H1 (cell line): ENCODE results near the gene WNK3. TPM values are rescaled to one million over a fixed set of nuclear protein-coding genes. Genes with fewer than 3 reads are reported as not detected.

Experiments
- CTCF ChIA-PET: fragments of 300-600 bp; sonication (Branson Sonifier 250); formaldehyde crosslinking; loops from one replicate; lab custom pipeline; 2021; ENCODE audit not compliant: partially characterized antibody; lab: Charles Lee
- POLR2A ChIA-PET: fragments of 300-600 bp; sonication (Branson Sonifier 250); formaldehyde crosslinking; loops from one replicate; lab custom pipeline; 2021; ENCODE audit warnings: inconsistent platforms; ENCODE audit not compliant: partially characterized antibody; lab: Charles Lee
- DNase-seq, 2 experiments: peaks; one replicate each; pipeline versions ENCODE4 v3.0.0 to v3.0.0-alpha.2; 2010 to 2022; ENCODE audit warnings: low spot score in 2 of 2, low read depth in 1 of 2, mixed read lengths in 1 of 2
- FAIRE-seq: peaks from 2 replicates; lab custom pipeline; 2011; peaks lifted over from hg19 to GRCh38; lab: Jason Lieb, UNC
- H2AFZ ChIP-seq: 2 replicates; pipeline ENCODE4 v1.8.1; 2012; ENCODE audit warnings: low read length, inconsistent platforms
- H2AK5ac ChIP-seq: 2 replicates; pipeline ENCODE4 v1.6.1; 2013; ENCODE audit warnings: low read depth, low read length
- H2BK120ac ChIP-seq: replicated peaks from 2 replicates; pipeline ENCODE3; 2013; ENCODE audit warnings: low read depth, low read length, inconsistent platforms
- H2BK12ac ChIP-seq: 2 replicates; pipeline ENCODE4 v1.6.1; 2013; ENCODE audit warnings: low read depth, low read length
- H2BK15ac ChIP-seq: 2 replicates; pipeline ENCODE4 v1.6.1; 2013; ENCODE audit warnings: low read length
- H2BK20ac ChIP-seq: 2 replicates; pipeline ENCODE4 v1.6.1; 2013; ENCODE audit warnings: low read length
- H2BK5ac ChIP-seq: 2 replicates; pipeline ENCODE4 v1.6.1; 2013; ENCODE audit warnings: low read depth, low read length
- H3K14ac ChIP-seq: 2 replicates; pipeline ENCODE4 v1.6.1; 2013; ENCODE audit warnings: inconsistent platforms; ENCODE audit not compliant: insufficient read length
- H3K18ac ChIP-seq: 2 replicates; pipeline ENCODE4 v1.6.1; 2013; ENCODE audit warnings: low read length; ENCODE audit errors: extremely low read depth
- H3K23ac ChIP-seq: 2 replicates; pipeline ENCODE4 v1.6.1; 2013; ENCODE audit warnings: inconsistent platforms; ENCODE audit not compliant: insufficient read length
- H3K23me2 ChIP-seq: 2 replicates; pipeline ENCODE4 v1.6.1; 2013; ENCODE audit warnings: low read depth, low read length
- H3K27ac ChIP-seq: 2 replicates; pipeline ENCODE4 v1.6.1; 2011; ENCODE audit warnings: low read depth, low read length, inconsistent platforms
- H3K27me3 ChIP-seq, 4 experiments: replicated peaks in 1 of 4; 1 replicate in 1 of 4; 2 replicates in 3 of 4; pipeline versions ENCODE4 v1.6.1 to v1.8.1; 2011 to 2013; ENCODE audit warnings: low read length in 3 of 4, mild to moderate bottlenecking in 3 of 4, inconsistent platforms in 2 of 4, mixed read lengths in 2 of 4, moderate library complexity in 1 of 4; ENCODE audit not compliant: control insufficient read depth in 3 of 4, insufficient read depth in 3 of 4; ENCODE audit errors: extremely low read depth in 1 of 4
- H3K36me3 ChIP-seq, 4 experiments: 2 replicates each; pipeline versions ENCODE4 v1.6.1 to v1.8.1; 2011 to 2013; ENCODE audit warnings: mild to moderate bottlenecking in 4 of 4, low read length in 3 of 4, moderate library complexity in 2 of 4, control low read depth in 1 of 4, inconsistent platforms in 1 of 4; ENCODE audit not compliant: insufficient read depth in 4 of 4, control insufficient read depth in 2 of 4
- H3K4ac ChIP-seq: replicated peaks from 2 replicates; pipeline ENCODE3; 2013; ENCODE audit warnings: low read length, low read depth, mixed read lengths, inconsistent platforms; ENCODE audit not compliant: insufficient read length
- H3K4me1 ChIP-seq, 4 experiments: replicated peaks in 1 of 4; 1 replicate in 1 of 4; 2 replicates in 3 of 4; pipeline versions ENCODE4 v1.6.1 to v1.8.1; 2011 to 2013; ENCODE audit warnings: low read length in 3 of 4, inconsistent platforms in 2 of 4, mixed read lengths in 1 of 4; ENCODE audit not compliant: insufficient read depth in 4 of 4, control insufficient read depth in 3 of 4
- H3K4me2 ChIP-seq, 2 experiments: 2 replicates each; pipeline versions ENCODE4 v1.6.1 to v1.8.1; 2011 to 2013; ENCODE audit warnings: low read depth in 2 of 2, low read length in 2 of 2, control low read depth in 1 of 2, inconsistent platforms in 1 of 2, mild to moderate bottlenecking in 1 of 2; ENCODE audit not compliant: insufficient read depth in 1 of 2
- H3K4me3 ChIP-seq, 4 experiments: fragments of 200-600, 300-600 bp in 1 of 4; sonication (generic), shearing (Covaris generic), sonication (Bioruptor Twin) in 1 of 4; 2 replicates each; pipeline versions ENCODE4 v1.5.1 to v1.8.1; 2011 to 2016; ENCODE audit warnings: low read length in 4 of 4, low read depth in 3 of 4, control low read depth in 2 of 4, inconsistent platforms in 2 of 4, mild to moderate bottlenecking in 2 of 4, mixed read lengths in 1 of 4, moderate library complexity in 1 of 4; ENCODE audit not compliant: insufficient read depth in 2 of 4; ENCODE audit errors: extremely low read depth in 1 of 4
- H3K56ac ChIP-seq: replicated peaks from 2 replicates; pipeline ENCODE3; 2013; ENCODE audit warnings: low read depth, mild to moderate bottlenecking, mixed read lengths, low read length, inconsistent platforms; ENCODE audit not compliant: insufficient read length
- H3K79me1 ChIP-seq: 2 replicates; pipeline ENCODE4 v1.6.1; 2013; ENCODE audit warnings: low read depth, low read length, control low read depth
- H3K79me2 ChIP-seq, 2 experiments: 2 replicates each; pipeline versions ENCODE4 v1.6.1 to v1.8.1; 2012 to 2013; ENCODE audit warnings: low read length in 2 of 2, mild to moderate bottlenecking in 2 of 2, inconsistent platforms in 1 of 2; ENCODE audit not compliant: insufficient read depth in 2 of 2, control insufficient read depth in 1 of 2
- H3K9ac ChIP-seq, 4 experiments: replicated peaks in 1 of 4; 1 replicate in 1 of 4; 2 replicates in 3 of 4; pipeline versions ENCODE4 v1.6.1 to v1.8.1; 2011 to 2013; ENCODE audit warnings: low read depth in 3 of 4, low read length in 3 of 4, control low read depth in 2 of 4, mild to moderate bottlenecking in 2 of 4, moderate library complexity in 2 of 4, inconsistent platforms in 1 of 4; ENCODE audit errors: extremely low read depth in 1 of 4
- H3K9me3 ChIP-seq, 2 experiments: 2 replicates each; pipeline versions ENCODE4 v1.6.1 to v1.8.1; 2012 to 2013; ENCODE audit warnings: mild to moderate bottlenecking in 2 of 2, moderate library complexity in 2 of 2, control low read depth in 1 of 2, inconsistent platforms in 1 of 2, low read depth in 1 of 2, low read length in 1 of 2, mixed read lengths in 1 of 2; ENCODE audit not compliant: insufficient read depth in 2 of 2
- H4K20me1 ChIP-seq, 2 experiments: replicated peaks in 1 of 2; 2 replicates each; pipeline versions ENCODE3 to v1.8.1; 2011 to 2013; ENCODE audit warnings: inconsistent platforms in 2 of 2, low read length in 2 of 2, mild to moderate bottlenecking in 1 of 2; ENCODE audit not compliant: insufficient read depth in 2 of 2, control insufficient read depth in 1 of 2
- H4K5ac ChIP-seq: 2 replicates; pipeline ENCODE4 v1.6.1; 2013; ENCODE audit warnings: low read length, low read depth, mixed read lengths, inconsistent platforms; ENCODE audit not compliant: insufficient read length
- H4K8ac ChIP-seq: 2 replicates; pipeline ENCODE4 v1.8.0; 2013; ENCODE audit warnings: mild to moderate bottlenecking, moderate library complexity, low read length, inconsistent platforms; ENCODE audit not compliant: insufficient read depth; ENCODE audit errors: extremely low read depth
- H4K91ac ChIP-seq: replicated peaks from 2 replicates; pipeline ENCODE3; 2013; ENCODE audit warnings: low read length, mixed read lengths, inconsistent platforms; ENCODE audit not compliant: insufficient read length
- SIN3A ChIP-seq, 2 experiments: IDR thresholded peaks in 1 of 2; conservative IDR thresholded peaks in 1 of 2; 2 replicates each; pipeline ENCODE4 v1.6.1; 2011 to 2012; ENCODE audit warnings: low read length in 2 of 2, improper control_type of control experiment in 1 of 2, low read depth in 1 of 2, mild to moderate bottlenecking in 1 of 2
- WGBS, 2 experiments: shearing (Covaris generic) in 1 of 2; methylation state at CpG; one replicate each; pipeline versions ENCODE4 v1.1.6 to v1.1.7; 2013 to 2015; ENCODE audit warnings: low lambda C conversion rate in 2 of 2, mixed read lengths in 2 of 2, inconsistent platforms in 1 of 2, low coverage in 1 of 2, missing lambda C conversion rate in 1 of 2; ENCODE audit not compliant: insufficient replicate concordance in 2 of 2, insufficient coverage in 1 of 2, insufficient read length in 1 of 2; ENCODE audit errors: extremely low coverage in 1 of 2, missing lambda C conversion rate in 1 of 2; 5-methylcytosine and 5-hydroxymethylcytosine counted together
- polyA plus RNA-seq, 7 experiments: library from polyadenylated mRNA; depleted of rRNA in 3 of 7; stranded (reverse) in 5 of 7; unstranded in 2 of 7; fragments of >200 nt in 5 of 7; fragments of 200-250 nt in 2 of 7; gene quantifications; 1 replicate in 5 of 7; 2 replicates in 1 of 7; 4 replicates in 1 of 7; pipeline versions ENCODE4 v1.2.1 to v1.2.3, GENCODE V29; 2011 to 2013; ENCODE audit warnings: missing spikeins in 2 of 7, mixed read lengths in 2 of 7
- total RNA-seq: library from RNA; stranded (reverse); fragmentation: NEBNext Ultra II Directional; extraction: Animal tissue kit (Norgen Biotek cat#: 25700); gene quantifications from 2 replicates; pipeline ENCODE4 v1.2.1, GENCODE V29; 2021
- TF ChIP-seq, protein P1 (sequence below): IDR thresholded peaks from 2 replicates; pipeline ENCODE4 v1.6.1; 2012; ENCODE audit warnings: low read length, inconsistent platforms
- TF ChIP-seq, protein P2 (sequence below): IDR thresholded peaks from 2 replicates; pipeline ENCODE4 v1.6.1; 2011; ENCODE audit warnings: low read length, improper control_type of control experiment

WNK3 gene
- total and polyA plus RNA-seq, 2 of the 8 experiments (the other 6 are each of a cell fraction or from before 2014, with no cell fraction given): 5.5 to 37.5 TPM

DNA sequence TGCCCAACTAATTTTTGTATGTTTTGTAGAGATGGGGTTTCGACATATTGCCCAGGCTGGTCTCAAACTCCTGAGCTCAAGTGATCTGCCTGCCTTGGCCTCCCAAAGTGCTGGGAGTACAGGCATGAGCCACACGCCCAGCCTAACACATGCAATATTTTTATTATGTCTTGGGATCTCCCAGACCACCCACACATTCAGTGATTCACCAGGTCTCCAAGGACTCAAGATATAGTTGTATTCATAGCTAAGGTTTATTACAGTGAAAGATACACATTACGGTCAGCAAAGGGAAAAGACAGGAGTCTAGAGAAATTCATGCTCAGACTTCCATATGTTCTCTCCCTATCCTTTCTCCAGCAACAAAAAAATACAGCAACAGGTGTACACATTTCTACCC, 149.3 kb downstream of the WNK3 start:
- no peaks in the 10 kb centered on the region for H4K20me1 ChIP-seq
- H3K23ac ChIP-seq: no peak overlapping the region
- no peak overlapping the region for H2BK20ac ChIP-seq
- H3K4me1 ChIP-seq: no peaks in the 10 kb centered on the region
- H3K23me2 ChIP-seq: no peaks in the 10 kb centered on the region
- no peak overlapping the region for H2BK5ac ChIP-seq
- FAIRE-seq (no peak), DNase-seq (no peak)
- H3K56ac ChIP-seq: no peak overlapping the region
- H3K18ac ChIP-seq: no peak overlapping the region
- H3K27ac ChIP-seq: no peak overlapping the region
- H4K91ac ChIP-seq: no peak overlapping the region
- no peak overlapping the region for H2BK15ac ChIP-seq
- H4K5ac ChIP-seq: no peak overlapping the region
- no peak overlapping the region for H3K4me2 ChIP-seq
- no peak overlapping the region for H3K4ac ChIP-seq
- H2BK120ac ChIP-seq: no peak overlapping the region
- H3K14ac ChIP-seq: no peak overlapping the region
- no peak overlapping the region for H2BK12ac ChIP-seq
- no peak overlapping the region for H3K9ac ChIP-seq
- no peaks in the 10 kb centered on the region for H3K9me3 ChIP-seq
- no peaks in the 10 kb centered on the region for H3K79me2 ChIP-seq
- H3K79me1 ChIP-seq: no peaks in the 10 kb centered on the region
- H3K36me3 ChIP-seq: no peaks in the 10 kb centered on the region
- no peak for TF ChIP-seq SIN3A (conservative IDR thresholded peaks at IDR 0.05 in 1 of 2, IDR thresholded peaks at IDR 0.05 in 1 of 2; ENCODE audit: low read depth in 1 of 2, low read length in 2 of 2)
- TF ChIP-seq, protein P1, sequence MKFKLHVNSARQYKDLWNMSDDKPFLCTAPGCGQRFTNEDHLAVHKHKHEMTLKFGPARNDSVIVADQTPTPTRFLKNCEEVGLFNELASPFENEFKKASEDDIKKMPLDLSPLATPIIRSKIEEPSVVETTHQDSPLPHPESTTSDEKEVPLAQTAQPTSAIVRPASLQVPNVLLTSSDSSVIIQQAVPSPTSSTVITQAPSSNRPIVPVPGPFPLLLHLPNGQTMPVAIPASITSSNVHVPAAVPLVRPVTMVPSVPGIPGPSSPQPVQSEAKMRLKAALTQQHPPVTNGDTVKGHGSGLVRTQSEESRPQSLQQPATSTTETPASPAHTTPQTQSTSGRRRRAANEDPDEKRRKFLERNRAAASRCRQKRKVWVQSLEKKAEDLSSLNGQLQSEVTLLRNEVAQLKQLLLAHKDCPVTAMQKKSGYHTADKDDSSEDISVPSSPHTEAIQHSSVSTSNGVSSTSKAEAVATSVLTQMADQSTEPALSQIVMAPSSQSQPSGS: no peak
- TF ChIP-seq, protein P2, sequence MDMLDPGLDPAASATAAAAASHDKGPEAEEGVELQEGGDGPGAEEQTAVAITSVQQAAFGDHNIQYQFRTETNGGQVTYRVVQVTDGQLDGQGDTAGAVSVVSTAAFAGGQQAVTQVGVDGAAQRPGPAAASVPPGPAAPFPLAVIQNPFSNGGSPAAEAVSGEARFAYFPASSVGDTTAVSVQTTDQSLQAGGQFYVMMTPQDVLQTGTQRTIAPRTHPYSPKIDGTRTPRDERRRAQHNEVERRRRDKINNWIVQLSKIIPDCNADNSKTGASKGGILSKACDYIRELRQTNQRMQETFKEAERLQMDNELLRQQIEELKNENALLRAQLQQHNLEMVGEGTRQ: no peak
- TF ChIP-seq, all 59 proteins: peak for 0
- H4K8ac ChIP-seq: no peak overlapping the region
- CTCF ChIA-PET: no interaction called here
- H2AK5ac ChIP-seq: no peak overlapping the region
- H3K27me3 ChIP-seq: no peaks in the 10 kb centered on the region
- no peak overlapping the region for H3K4me3 ChIP-seq
- no peak overlapping the region for H2AFZ ChIP-seq
- POLR2A ChIA-PET: no interaction called here
- 100% methylated on average over 3 of the region's 3 CpGs; no CpG with 5 or more reads in 1 of the 2 experiments for WGBS, 2 experiments
